HepG2 (cell line): ENCODE results near the gene BUB1. TPM values are rescaled to one million over a fixed set of nuclear protein-coding genes. Genes with fewer than 3 reads are reported as not detected.
A peak's percentile ranks its signal among the peaks of the same experiment; 100 is the strongest.

Experiments
- CENPT ChIP-seq: sonication (generic); formaldehyde crosslinking; IDR thresholded peaks from 2 replicates; pipeline ENCODE4 v1.8.0; 2022; ENCODE audit warnings: low read depth, mild to moderate bottlenecking, moderate library complexity, missing genetic modification reagents
- IRF1 ChIP-seq: sonication (generic); formaldehyde crosslinking; IDR thresholded peaks from 2 replicates; pipeline ENCODE4 v1.4.0; 2020; ENCODE audit warnings: low read depth, mild to moderate bottlenecking, missing genetic modification reagents
- LBX2 ChIP-seq: sonication (generic); formaldehyde crosslinking; IDR thresholded peaks from 2 replicates; pipeline ENCODE4 v1.5.0; 2020; ENCODE audit warnings: missing genetic modification reagents, mild to moderate bottlenecking, borderline replicate concordance
- MLX ChIP-seq: IDR thresholded peaks from 2 replicates; pipeline ENCODE4 v1.6.1; 2016
- PHF20 ChIP-seq: sonication (generic); formaldehyde crosslinking; IDR thresholded peaks from 2 replicates; pipeline ENCODE4 v1.5.0; 2020; ENCODE audit warnings: mild to moderate bottlenecking, missing genetic modification reagents
- THAP8 ChIP-seq: sonication (generic); formaldehyde crosslinking; IDR thresholded peaks from 2 replicates; pipeline ENCODE4 v1.5.1; 2020; ENCODE audit warnings: missing genetic modification reagents, mild to moderate bottlenecking, borderline replicate concordance
- UBTF ChIP-seq: sonication (generic); formaldehyde crosslinking; IDR thresholded peaks from 2 replicates; pipeline ENCODE4 v1.4.0; 2020; ENCODE audit warnings: mild to moderate bottlenecking, missing genetic modification reagents
- ZHX1 ChIP-seq: sonication (generic); formaldehyde crosslinking; IDR thresholded peaks from 2 replicates; pipeline ENCODE4 v1.8.1; 2022; ENCODE audit warnings: low read depth, mild to moderate bottlenecking, missing genetic modification reagents
- ZKSCAN5 ChIP-seq: sonication (generic); formaldehyde crosslinking; IDR thresholded peaks from 2 replicates; pipeline ENCODE4 v1.5.1; 2020; ENCODE audit warnings: mild to moderate bottlenecking, missing genetic modification reagents
- ZMYM2 ChIP-seq: sonication (generic); formaldehyde crosslinking; IDR thresholded peaks from 2 replicates; pipeline ENCODE4 v1.8.0; 2022; ENCODE audit warnings: mild to moderate bottlenecking, missing genetic modification reagents
- ZNF281 ChIP-seq: sonication (generic); formaldehyde crosslinking; IDR thresholded peaks from 2 replicates; pipeline ENCODE4 v1.4.0; 2020; ENCODE audit warnings: missing genetic modification reagents, borderline replicate concordance
- ZNF362 ChIP-seq: sonication (generic); formaldehyde crosslinking; IDR thresholded peaks from 2 replicates; pipeline ENCODE4 v1.4.0; 2020; ENCODE audit warnings: missing genetic modification reagents, mild to moderate bottlenecking, borderline replicate concordance
- ZNF446 ChIP-seq: sonication (generic); formaldehyde crosslinking; IDR thresholded peaks from 2 replicates; pipeline ENCODE4 v1.5.0; 2020; ENCODE audit warnings: mild to moderate bottlenecking, missing genetic modification reagents
- polyA plus RNA-seq, 8 experiments: library from polyadenylated mRNA; depleted of rRNA in 3 of 8; stranded (reverse) in 7 of 8; unstranded in 1 of 8; fragments of >200 nt; fragmentation: Illumina TruSeq in 4 of 8; extraction: Trizol in 4 of 8; gene quantifications; 2 replicates each; pipeline versions ENCODE4 v1.2.1 to v1.2.3, GENCODE V29; 2011 to 2016; ENCODE audit warnings: low read depth in 4 of 8, missing spikeins in 1 of 8, mixed read lengths in 1 of 8; ENCODE audit not compliant: insufficient read depth in 1 of 8
- total RNA-seq, 5 experiments: library from RNA; depleted of rRNA; stranded (reverse); fragments of >200 nt; fragmentation: Illumina TruSeq; extraction: Trizol; gene quantifications; 2 replicates each; pipeline ENCODE4 v1.2.3, GENCODE V29; 2016; ENCODE audit warnings: low read depth in 1 of 5

Gene BUB1
- total and polyA plus RNA-seq, 2 of the 13 experiments (the other 11 are each of a cell fraction or from before 2014, with no cell fraction given), result 27.8 to 52.6 TPM

- TF ChIP-seq MLX (CRISPR knock-in tag), result no peak
- peak; percentile 54 for TF ChIP-seq UBTF (CRISPR knock-in tag)
- TF ChIP-seq ZNF362, result no peak
- no peak for TF ChIP-seq IRF1 (CRISPR knock-in tag)
- no peak for TF ChIP-seq ZNF446
- peak; percentile 61; the same call in 1 of the 2 replicates for TF ChIP-seq PHF20 (CRISPR knock-in tag)
- TF ChIP-seq ZKSCAN5 (CRISPR knock-in tag), result no peak
- 0 out of 2 replicates have a peak, but pooled peaks have one; percentile 16 for TF ChIP-seq CENPT
- TF ChIP-seq ZHX1, result no peak
- no peak; the same call in 1 of the 2 replicates for TF ChIP-seq THAP8 (CRISPR knock-in tag)
- TF ChIP-seq ZMYM2, result peak; percentile 62
- no peak for TF ChIP-seq LBX2 (CRISPR knock-in tag)
- no peak for TF ChIP-seq ZNF281 (CRISPR knock-in tag)
Measured at GRCh38 chr2:110677530-110678456, at the start of gene BUB1 (continued).
